IPS-18a (cell line): ENCODE measurements around the gene OCA2.

Experiments
- H3K27ac ChIP-seq: one replicate; pipeline ENCODE4 v1.5.1; 2013; ENCODE audit warnings: low read length
- H3K27me3 ChIP-seq: one replicate; pipeline ENCODE4 v1.6.1; 2013; ENCODE audit warnings: mild to moderate bottlenecking, low read length; ENCODE audit not compliant: control insufficient read depth, insufficient read depth
- H3K36me3 ChIP-seq: one replicate; pipeline ENCODE4 v1.6.1; 2013; ENCODE audit warnings: low read depth, low read length; ENCODE audit not compliant: control insufficient read depth
- H3K4me1 ChIP-seq: one replicate; pipeline ENCODE4 v1.6.1; 2013; ENCODE audit warnings: low read depth, low read length; ENCODE audit not compliant: control insufficient read depth
- H3K4me3 ChIP-seq: one replicate; pipeline ENCODE4 v1.5.1; 2013; ENCODE audit warnings: low read length
- H3K9ac ChIP-seq: one replicate; pipeline ENCODE4 v1.6.1; 2013; ENCODE audit warnings: mild to moderate bottlenecking, low read length, moderate library complexity
- H3K9me3 ChIP-seq: one replicate; pipeline ENCODE4 v1.6.1; 2013; ENCODE audit warnings: low read depth, low read length; ENCODE audit not compliant: control insufficient read depth

Gene OCA2

GRCh38 chr15:28058082-28058481, 41.0 kb downstream of the OCA2 start:
- no peak overlapping the region for H3K27ac ChIP-seq
- H3K27me3 ChIP-seq, result no peaks in the 10 kb centered on the region

GRCh38 chr15:28051955-28052633, 47.0 kb downstream of the OCA2 start:
- Histone ChIP-seq H3K36me3 (no peaks in the 10 kb centered on the region), H3K27ac (no peak overlapping the region), H3K9me3 (no peaks in the 10 kb centered on the region), H3K4me3 (no peak overlapping the region), H3K9ac (no peak overlapping the region), H3K4me1 (no peaks in the 10 kb centered on the region), H3K27me3 (no peaks in the 10 kb centered on the region)

More at GRCh38 chr15:28058082-28058481, 41.0 kb downstream of the OCA2 start:
- H3K4me3 ChIP-seq, result no peak overlapping the region
- no peaks in the 10 kb centered on the region for H3K9me3 ChIP-seq
- H3K4me1 ChIP-seq, result no peaks in the 10 kb centered on the region
- H3K9ac ChIP-seq, result no peak overlapping the region
- no peaks in the 10 kb centered on the region for H3K36me3 ChIP-seq

GRCh38 chr15:28049581-28049980, 49.5 kb downstream of the OCA2 start:
- no peak overlapping the region for H3K9ac ChIP-seq
- no peaks in the 10 kb centered on the region for H3K27me3 ChIP-seq
- H3K9me3 ChIP-seq, result no peaks in the 10 kb centered on the region
- H3K27ac ChIP-seq, result no peak overlapping the region
- no peak overlapping the region for H3K4me3 ChIP-seq
- no peaks in the 10 kb centered on the region for H3K36me3 ChIP-seq
- H3K4me1 ChIP-seq, result no peaks in the 10 kb centered on the region

- Histone ChIP-seq H3K9me3 (no peaks in the 10 kb centered on the region), H3K4me1 (no peaks in the 10 kb centered on the region), H3K36me3 (no peaks in the 10 kb centered on the region), H3K4me3 (no peak overlapping the region), H3K27me3 (no peaks in the 10 kb centered on the region), H3K27ac (no peak overlapping the region), H3K9ac (no peak overlapping the region)
These were observed 51.8 kb downstream of the OCA2 start for GRCh38 chr15:28047277-28047676.

GRCh38 chr15:28044121-28044672, 54.9 kb downstream of the OCA2 start:
- H3K4me1 ChIP-seq, result no peaks in the 10 kb centered on the region
- no peaks in the 10 kb centered on the region for H3K9me3 ChIP-seq
- no peaks in the 10 kb centered on the region for H3K27me3 ChIP-seq
- no peak overlapping the region for H3K9ac ChIP-seq
- H3K4me3 ChIP-seq, result no peak overlapping the region
- no peak overlapping the region for H3K27ac ChIP-seq
- no peaks in the 10 kb centered on the region for H3K36me3 ChIP-seq

GRCh38 chr15:28043691-28044091, 55.4 kb downstream of the OCA2 start:
- Histone ChIP-seq H3K9ac (no peak overlapping the region), H3K9me3 (no peaks in the 10 kb centered on the region), H3K4me3 (no peak overlapping the region), H3K27me3 (no peaks in the 10 kb centered on the region), H3K36me3 (no peaks in the 10 kb centered on the region), H3K27ac (no peak overlapping the region), H3K4me1 (no peaks in the 10 kb centered on the region)

GRCh38 chr15:28037969-28038590, 61.0 kb downstream of the OCA2 start:
- Histone ChIP-seq H3K9me3 (no peaks in the 10 kb centered on the region), H3K4me3 (no peak overlapping the region), H3K4me1 (no peaks in the 10 kb centered on the region), H3K27me3 (no peaks in the 10 kb centered on the region), H3K36me3 (no peaks in the 10 kb centered on the region), H3K27ac (no peak overlapping the region), H3K9ac (no peak overlapping the region)

- H3K4me3 ChIP-seq, result no peak overlapping the region
- H3K9me3 ChIP-seq, result no peaks in the 10 kb centered on the region
- H3K27me3 ChIP-seq, result no peaks in the 10 kb centered on the region
- H3K27ac ChIP-seq, result no peak overlapping the region
- H3K36me3 ChIP-seq, result no peaks in the 10 kb centered on the region
- no peak overlapping the region for H3K9ac ChIP-seq
- H3K4me1 ChIP-seq, result peaks cover 4% of the 10 kb centered on the region
These were observed 65.7 kb downstream of the OCA2 start for GRCh38 chr15:28033443-28033842.

- Histone ChIP-seq H3K9me3 (no peaks in the 10 kb centered on the region), H3K4me1 (peaks cover 4% of the 10 kb centered on the region), H3K9ac (no peak overlapping the region), H3K27ac (no peak overlapping the region), H3K27me3 (no peaks in the 10 kb centered on the region), H3K4me3 (no peak overlapping the region), H3K36me3 (no peaks in the 10 kb centered on the region)
These were observed 68.3 kb downstream of the OCA2 start for GRCh38 chr15:28030801-28031200.

- Histone ChIP-seq H3K9ac (no peak overlapping the region), H3K4me1 (peaks cover 4% of the 10 kb centered on the region), H3K4me3 (no peak overlapping the region)
These were observed 71.4 kb downstream of the OCA2 start for GRCh38 chr15:28027714-28028076.

GRCh38 chr15:28026764-28027713, 72.1 kb downstream of the OCA2 start:
- Histone ChIP-seq H3K27me3 (no peaks in the 10 kb centered on the region), H3K9ac (no peak overlapping the region), H3K4me3 (no peak overlapping the region), H3K36me3 (no peaks in the 10 kb centered on the region), H3K9me3 (no peaks in the 10 kb centered on the region), H3K27ac (no peak overlapping the region), H3K4me1 (peaks cover 4% of the 10 kb centered on the region)

More at GRCh38 chr15:28027714-28028076, 71.4 kb downstream of the OCA2 start:
- H3K27ac ChIP-seq, result no peak overlapping the region
- no peaks in the 10 kb centered on the region for H3K36me3 ChIP-seq
- H3K9me3 ChIP-seq, result no peaks in the 10 kb centered on the region
- no peaks in the 10 kb centered on the region for H3K27me3 ChIP-seq
